Measurements from ENCODE around the gene POLR3K. TPM values are rescaled to one million over a fixed set of nuclear protein-coding genes. Genes with fewer than 3 reads are reported as not detected.

POLR3K gene
- total RNA-seq, result 10 to 100 TPM in 1 of 2 donors, 1 to 10 TPM in 1; 8.5 to 23.6 TPM

- intact Hi-C loops (cut with DNase I), result no loop called here
- TF ChIP-seq CTCF (IDR thresholded peaks at IDR 0.05), result no peak
- Histone ChIP-seq H3K36me3 (no peaks in the 10 kb centered on the region), H3K27me3 (no peaks in the 10 kb centered on the region), H3K9me3 (no peaks in the 10 kb centered on the region), H3K9ac (ENCODE audit: low read depth in 2 of 2, low read length in 2 of 2) (peak within 1 kb of the TSS; percentile 75 to 81), H3K4me3 (peak within 1 kb of the TSS; percentile 92), H3K27ac (peak within 1 kb of the TSS; percentile 70), H3K4me1 (no peaks in the 10 kb centered on the region)
- peak; percentile 99 for DNase-seq
Observed at GRCh38 chr16:53346-54236, at the start of gene POLR3K, which contains the start of gene SNRNP25. Gene POLR3K (minus strand): TSS chr16:53608. CDS start chr16:53586, 22 bp downstream. Gene SNRNP25 (plus strand): TSS chr16:53828. CDS start chr16:54017, 189 bp downstream.

GRCh38 chr16:102060-102855 is 48.9 kb upstream of the POLR3K start:
- no peak for DNase-seq
- Histone ChIP-seq H3K4me1 (no peaks in the 10 kb centered on the region), H3K4me3 (no peak overlapping the region), H3K27me3 (no peaks in the 10 kb centered on the region), H3K27ac (no peak overlapping the region), H3K9me3 (no peaks in the 10 kb centered on the region), H3K9ac (ENCODE audit: low read depth in 2 of 2, low read length in 2 of 2) (no peak overlapping the region), H3K36me3 (no peaks in the 10 kb centered on the region)
- no peak for TF ChIP-seq CTCF (IDR thresholded peaks at IDR 0.05)
- intact Hi-C loops (cut with DNase I), result no loop called here

GRCh38 chr16:101586-101985 is 48.2 kb upstream of the POLR3K start:
- no peaks in the 10 kb centered on the region for H3K4me1 ChIP-seq
- H3K27me3 ChIP-seq, result no peaks in the 10 kb centered on the region
- no peak overlapping the region for H3K27ac ChIP-seq
- no peak for DNase-seq
- H3K9me3 ChIP-seq, result no peaks in the 10 kb centered on the region
- H3K36me3 ChIP-seq, result no peaks in the 10 kb centered on the region
- no peak overlapping the region for H3K9ac ChIP-seq (ENCODE audit: low read depth in 2 of 2, low read length in 2 of 2)
- no peak overlapping the region for H3K4me3 ChIP-seq
- intact Hi-C loops (cut with DNase I), result no loop called here
- TF ChIP-seq CTCF (IDR thresholded peaks at IDR 0.05), result no peak

GRCh38 chr16:100989-101388 is 47.6 kb upstream of the POLR3K start:
- H3K36me3 ChIP-seq, result no peaks in the 10 kb centered on the region
- no peak overlapping the region for H3K9ac ChIP-seq (ENCODE audit: low read depth in 2 of 2, low read length in 2 of 2)
- no peaks in the 10 kb centered on the region for H3K9me3 ChIP-seq
- H3K4me3 ChIP-seq, result no peak overlapping the region
- intact Hi-C loops (cut with DNase I), result no loop called here
- DNase-seq, result no peak
- no peaks in the 10 kb centered on the region for H3K27me3 ChIP-seq
- no peak for TF ChIP-seq CTCF (IDR thresholded peaks at IDR 0.05)
- no peaks in the 10 kb centered on the region for H3K4me1 ChIP-seq
- no peak overlapping the region for H3K27ac ChIP-seq

- no peak for DNase-seq
- H3K9me3 ChIP-seq, result no peaks in the 10 kb centered on the region
- intact Hi-C loops (cut with DNase I), result loop anchor here (2.0 kb wide), 1 partner anchor 31 kb away; no protein-coding TSS in a partner anchor
- no peak for TF ChIP-seq CTCF (IDR thresholded peaks at IDR 0.05)
- H3K4me1 ChIP-seq, result no peaks in the 10 kb centered on the region
- H3K4me3 ChIP-seq, result no peak overlapping the region
- H3K9ac ChIP-seq (ENCODE audit: low read depth in 2 of 2, low read length in 2 of 2), result no peak overlapping the region
- no peaks in the 10 kb centered on the region for H3K27me3 ChIP-seq
- no peaks in the 10 kb centered on the region for H3K36me3 ChIP-seq
- H3K27ac ChIP-seq, result no peak overlapping the region
Observed at GRCh38 chr16:97822-98221, 44.4 kb upstream of the POLR3K start.
